GM23338 (cell line): ENCODE measurements around the gene QSOX1. TPM values are rescaled to one million over a fixed set of nuclear protein-coding genes. Genes with fewer than 3 reads are reported as not detected.

Experiments used
- ATAC-seq: fragments of 200-7000 bp; cut with Tn5 transposase; 3 replicates; pipeline ENCODE4 v1.9.1; 2020
- DNase-seq: peaks from one replicate; pipeline ENCODE4 v3.0.0-alpha.2; 2015; ENCODE audit warnings: low spot score
- H2AFZ ChIP-seq: fragments of 200-600 bp; sonication (generic); 2 replicates; pipeline ENCODE4 v1.8.0; 2016; ENCODE audit warnings: antibody characterized with exemption, mild to moderate bottlenecking, moderate library complexity
- H3F3A ChIP-seq: fragments of 200-600 bp; sonication (generic); replicated peaks from 2 replicates; pipeline ENCODE4 v1.8.0; 2017; ENCODE audit warnings: antibody characterized with exemption, mixed run types, low read depth
- H3K27ac ChIP-seq: fragments of 200-600 bp; sonication (generic); 2 replicates; pipeline ENCODE4 v1.6.1; 2016; ENCODE audit warnings: low read depth
- H3K27me3 ChIP-seq: fragments of 200-600 bp; sonication (generic); 2 replicates; pipeline ENCODE4 v1.8.0; 2016; ENCODE audit warnings: mild to moderate bottlenecking, mixed run types, moderate library complexity; ENCODE audit not compliant: insufficient read depth
- H3K36me3 ChIP-seq: fragments of 200-600 bp; sonication (generic); 2 replicates; pipeline ENCODE4 v1.8.0; 2016; ENCODE audit warnings: mild to moderate bottlenecking; ENCODE audit not compliant: insufficient read depth
- H3K4me1 ChIP-seq: fragments of 200-600 bp; sonication (generic); 2 replicates; pipeline ENCODE4 v1.8.0; 2016; ENCODE audit warnings: mild to moderate bottlenecking, moderate library complexity; ENCODE audit not compliant: insufficient read depth
- H3K4me2 ChIP-seq: fragments of 200-600 bp; sonication (generic); 2 replicates; pipeline ENCODE4 v1.7.1; 2017; ENCODE audit warnings: mixed run types
- H3K4me3 ChIP-seq: fragments of 200-600 bp; sonication (generic); 2 replicates; pipeline ENCODE4 v1.6.1; 2016; ENCODE audit warnings: mixed run types
- H3K79me2 ChIP-seq: fragments of 200-600 bp; sonication (generic); replicated peaks from 2 replicates; pipeline ENCODE4 v1.8.0; 2017; ENCODE audit warnings: mild to moderate bottlenecking; ENCODE audit not compliant: insufficient read depth
- H3K9me2 ChIP-seq: fragments of 200-600 bp; sonication (generic); 2 replicates; pipeline ENCODE4 v1.8.0; 2017; ENCODE audit not compliant: insufficient read depth
- H4K20me1 ChIP-seq: fragments of 200-600 bp; sonication (generic); replicated peaks from 2 replicates; pipeline ENCODE4 v1.8.0; 2017; ENCODE audit warnings: mild to moderate bottlenecking; ENCODE audit not compliant: insufficient read depth
- H3K27ac Mint-ChIP-seq: 2 replicates; pipeline ENCODE4 v1.8.0; 2020; ENCODE audit warnings: inconsistent platforms, mild to moderate bottlenecking, moderate library complexity, mixed read lengths
- H3K27me3 Mint-ChIP-seq: 3 replicates; pipeline ENCODE4 v1.8.0; 2022; ENCODE audit warnings: low read depth, mild to moderate bottlenecking, moderate library complexity, mixed read lengths, inconsistent platforms; ENCODE audit not compliant: insufficient read depth, poor library complexity
- H3K36me3 Mint-ChIP-seq: 3 replicates; pipeline ENCODE4 v1.8.0; 2021; ENCODE audit warnings: low read depth, mild to moderate bottlenecking, inconsistent platforms, moderate library complexity, mixed read lengths
- H3K4me1 Mint-ChIP-seq: 3 replicates; pipeline ENCODE4 v1.8.0; 2020; ENCODE audit warnings: mild to moderate bottlenecking, inconsistent platforms, mixed read lengths
- H3K4me3 Mint-ChIP-seq: 3 replicates; pipeline ENCODE4 v1.8.0; 2021; ENCODE audit warnings: moderate library complexity, mild to moderate bottlenecking, inconsistent platforms, mixed read lengths
- H3K9me3 Mint-ChIP-seq: 3 replicates; pipeline ENCODE4 v1.8.0; 2020; ENCODE audit warnings: moderate library complexity, mild to moderate bottlenecking, inconsistent platforms, mixed read lengths
- CTCF ChIP-seq, 2 experiments: fragments of 200-600 bp in 1 of 2; sonication (generic) in 1 of 2; conservative IDR thresholded peaks; 2 replicates each; pipeline versions ENCODE4 v1.5.1 to v1.6.1; 2016 to 2017; ENCODE audit warnings: antibody characterized with exemption in 2 of 2, low read depth in 2 of 2, mild to moderate bottlenecking in 2 of 2, moderate library complexity in 1 of 2
- REST ChIP-seq: IDR thresholded peaks from one replicate; pipeline ENCODE4 v1.6.1; 2018; ENCODE audit warnings: antibody characterized with exemption; ENCODE audit not compliant: unreplicated experiment
- ZNF114 ChIP-seq: fragments of 250-450 bp; sonication (Bioruptor Pico); IDR thresholded peaks from 2 replicates; pipeline ENCODE4 v1.5.0; 2020; ENCODE audit warnings: mild to moderate bottlenecking, moderate library complexity
- ZNF331 ChIP-seq: fragments of 250-450 bp; sonication (Bioruptor Pico); IDR thresholded peaks from 2 replicates; pipeline ENCODE4 v1.5.0; 2020; ENCODE audit warnings: low read depth, mild to moderate bottlenecking, moderate library complexity
- polyA plus RNA-seq: library from polyadenylated mRNA; unstranded; fragments of >200 nt; fragmentation: Nextera tagmentation; extraction: Ambion mirVana; gene quantifications from 2 replicates; pipeline ENCODE4 v1.2.1, GENCODE V29; 2016
- total RNA-seq: library from RNA; depleted of rRNA; stranded (reverse); fragments of >200 nt; shearing (Covaris generic); gene quantifications from 2 replicates; pipeline ENCODE4 v1.2.3, GENCODE V29; 2014

QSOX1 gene
- total and polyA plus RNA-seq, 2 experiments from 2014 or later: 47.8 to 119 TPM

- no peak for TF ChIP-seq CTCF (conservative IDR thresholded peaks at IDR 0.05; ENCODE audit: low read depth in 2 of 2)
- no peak for TF ChIP-seq ZNF114 (CRISPR knock-in tag)
Observed at GRCh38 chr1:180211860-180212229, 57.2 kb downstream of the QSOX1 start (continued).

- TF ChIP-seq CTCF (conservative IDR thresholded peaks at IDR 0.05; ENCODE audit: low read depth in 2 of 2) (peak; percentile 15 to 43; a peak in 2 of 4 replicates), ZNF331 (CRISPR knock-in tag) (no peak)
- no peaks in the 10 kb centered on the region for H3K9me2 ChIP-seq
- H2AFZ ChIP-seq: peak overlapping the region; percentile 80
- H3K36me3 Mint-ChIP-seq: no peaks in the 10 kb centered on the region
- H4K20me1 ChIP-seq: no peaks in the 10 kb centered on the region
- H3K4me1 Mint-ChIP-seq: peaks cover 8% of the 10 kb centered on the region
- H3K27me3 ChIP-seq: no peaks in the 10 kb centered on the region
- no peaks in the 10 kb centered on the region for H3K36me3 ChIP-seq
- H3F3A ChIP-seq: no peaks in the 10 kb centered on the region
- H3K4me3 ChIP-seq: no peak overlapping the region
- no peaks in the 10 kb centered on the region for H3K9me3 Mint-ChIP-seq
- no peaks in the 10 kb centered on the region for H3K79me2 ChIP-seq
- H3K27me3 Mint-ChIP-seq: peaks cover 8% of the 10 kb centered on the region
- DNase-seq (peak; percentile 73), ATAC-seq (peak; percentile 60)
- no peaks in the 10 kb centered on the region for H3K4me1 ChIP-seq
- H3K4me3 Mint-ChIP-seq: peak overlapping the region; percentile 30; the same call in 2 of the 3 replicates
- H3K27ac Mint-ChIP-seq: no peak overlapping the region
- H3K27ac ChIP-seq: no peak overlapping the region
- H3K4me2 ChIP-seq: no peak overlapping the region
Observed at GRCh38 chr1:180213401-180214170, 58.9 kb downstream of the QSOX1 start.

- ATAC-seq (no peak), DNase-seq (no peak)
- Histone ChIP-seq H3K4me3 (no peak overlapping the region), H3F3A (no peaks in the 10 kb centered on the region), H3K27me3 (no peaks in the 10 kb centered on the region), H2AFZ (peak overlapping the region; percentile 72; the same call in 1 of the 2 replicates), H3K27ac (no peak overlapping the region), H4K20me1 (no peaks in the 10 kb centered on the region), H3K9me2 (no peaks in the 10 kb centered on the region), H3K79me2 (no peaks in the 10 kb centered on the region), H3K4me1 (no peaks in the 10 kb centered on the region), H3K36me3 (no peaks in the 10 kb centered on the region), H3K4me2 (no peak overlapping the region)
- H3K9me3 Mint-ChIP-seq: no peaks in the 10 kb centered on the region
- H3K27me3 Mint-ChIP-seq: peaks cover 5% of the 10 kb centered on the region
- no peak overlapping the region for H3K27ac Mint-ChIP-seq
- peaks cover 8% of the 10 kb centered on the region for H3K4me1 Mint-ChIP-seq
- no peaks in the 10 kb centered on the region for H3K36me3 Mint-ChIP-seq
- no peak overlapping the region for H3K4me3 Mint-ChIP-seq
- no peak for TF ChIP-seq REST
Observed at GRCh38 chr1:180215856-180216625, 61.4 kb downstream of the QSOX1 start.
